ENCODE measurements around the gene CACNB4.

GRCh38 chr2:152068226-152068625 is 30.6 kb downstream of the CACNB4 start:
- TF ChIP-seq YY1 (IDR thresholded peaks at IDR 0.05; ENCODE audit: insufficient read depth, insufficient read length) (no peak), SUZ12 (IDR thresholded peaks at IDR 0.05; ENCODE audit: extremely low read depth, insufficient read depth, insufficient read length) (no peak)
